C4-2B (cell line): ENCODE results near the gene DLG2.

ENCODE experiments used
- ZFX ChIP-seq: fragments of 450-650 bp; IDR thresholded peaks from 2 replicates; pipeline ENCODE4 v1.6.1; 2017
- TF ChIP-seq, protein P1 (sequence below): fragments of 450-650 bp; conservative IDR thresholded peaks from 2 replicates; pipeline ENCODE4 v1.5.1; 2017; ENCODE audit warnings: mild to moderate bottlenecking

- TF ChIP-seq, protein P1, sequence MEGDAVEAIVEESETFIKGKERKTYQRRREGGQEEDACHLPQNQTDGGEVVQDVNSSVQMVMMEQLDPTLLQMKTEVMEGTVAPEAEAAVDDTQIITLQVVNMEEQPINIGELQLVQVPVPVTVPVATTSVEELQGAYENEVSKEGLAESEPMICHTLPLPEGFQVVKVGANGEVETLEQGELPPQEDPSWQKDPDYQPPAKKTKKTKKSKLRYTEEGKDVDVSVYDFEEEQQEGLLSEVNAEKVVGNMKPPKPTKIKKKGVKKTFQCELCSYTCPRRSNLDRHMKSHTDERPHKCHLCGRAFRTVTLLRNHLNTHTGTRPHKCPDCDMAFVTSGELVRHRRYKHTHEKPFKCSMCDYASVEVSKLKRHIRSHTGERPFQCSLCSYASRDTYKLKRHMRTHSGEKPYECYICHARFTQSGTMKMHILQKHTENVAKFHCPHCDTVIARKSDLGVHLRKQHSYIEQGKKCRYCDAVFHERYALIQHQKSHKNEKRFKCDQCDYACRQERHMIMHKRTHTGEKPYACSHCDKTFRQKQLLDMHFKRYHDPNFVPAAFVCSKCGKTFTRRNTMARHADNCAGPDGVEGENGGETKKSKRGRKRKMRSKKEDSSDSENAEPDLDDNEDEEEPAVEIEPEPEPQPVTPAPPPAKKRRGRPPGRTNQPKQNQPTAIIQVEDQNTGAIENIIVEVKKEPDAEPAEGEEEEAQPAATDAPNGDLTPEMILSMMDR, result no peak
- TF ChIP-seq ZFX, result no peak
Observed at GRCh38 chr11:83862033-83862432, 1765.1 kb downstream of the DLG2 start.
